ENCODE measurements around the gene MYOZ1. TPM values are rescaled to one million over a fixed set of nuclear protein-coding genes. Genes with fewer than 3 reads are reported as not detected.

Gene MYOZ1
- total and polyA plus RNA-seq, 2 of the 4 experiments (the other 2 are of a cell fraction) = 0.18 to 0.29 TPM

GRCh38 chr10:73628405-73628804 is 12.9 kb downstream of the MYOZ1 start:
- 0 out of 2 replicates have a peak, but pooled peaks cover 1% of the 10 kb centered on the region for H3K4me1 ChIP-seq (ENCODE audit: control insufficient read depth, insufficient read depth, low read length)
- no peak overlapping the region for H3K56ac ChIP-seq (ENCODE audit: extremely low read depth, insufficient read depth, low read length)
- POLR2A ChIA-PET (ENCODE audit: unreplicated experiment) = no interaction called here
- dilution Hi-C loops (cut with HindIII; ENCODE audit: low sequenced_read_pairs, unreplicated experiment) (no loop called here), in situ Hi-C loops (cut with MboI; ENCODE audit: low sequenced_read_pairs) (loop anchor here (25.0 kb wide), 1 partner anchor 366 kb away; the partner anchor contains the start of gene MRPS16), intact Hi-C loops (cut with micrococcal nuclease) (no loop called here)
- TF ChIP-seq CHD1 (IDR thresholded peaks at IDR 0.05; ENCODE audit: low read depth, low read length) (no peak), RFX5 (IDR thresholded peaks at IDR 0.05; ENCODE audit: low read depth, low read length) (no peak), RAD21 (IDR thresholded peaks at IDR 0.05; ENCODE audit: low read length) (no peak), CTCF (conservative IDR thresholded peaks at IDR 0.05; ENCODE audit: low read depth, low read length) (no peak), SMC3 (IDR thresholded peaks at IDR 0.05; ENCODE audit: low read depth, low read length) (no peak), CEBPB (IDR thresholded peaks at IDR 0.05; ENCODE audit: low read depth, low read length) (no peak), NFE2L2 (IDR thresholded peaks at IDR 0.05; ENCODE audit: low read depth, low read length) (no peak), MXI1 (IDR thresholded peaks at IDR 0.05; ENCODE audit: borderline replicate concordance, low read depth, low read length) (no peak), MAZ (IDR thresholded peaks at IDR 0.05; ENCODE audit: borderline replicate concordance, low read depth, low read length) (no peak), ELK1 (IDR thresholded peaks at IDR 0.05; ENCODE audit: borderline replicate concordance, low read depth, low read length) (no peak), BHLHE40 (IDR thresholded peaks at IDR 0.05; ENCODE audit: low read depth, low read length) (no peak), FOS (IDR thresholded peaks at IDR 0.05; ENCODE audit: low read depth, low read length) (no peak), USF2 (IDR thresholded peaks at IDR 0.05; ENCODE audit: low read depth, low read length) (no peak), MAFK (IDR thresholded peaks at IDR 0.05; ENCODE audit: low read depth, low read length) (no peak), POLR2A (IDR thresholded peaks at IDR 0.05; ENCODE audit: low read depth, low read length) (no peak), RCOR1 (IDR thresholded peaks at IDR 0.05; ENCODE audit: insufficient replicate concordance, low read length) (no peak)
- no peak overlapping the region for H2AK5ac ChIP-seq (ENCODE audit: low read depth, low read length)
- no peak for ATAC-seq (ENCODE audit: low read depth)
- no peak overlapping the region for H2BK5ac ChIP-seq (ENCODE audit: low read depth, low read length, poor library complexity, severe bottlenecking)
- BruUV-seq (replicated peaks) = no TSS peak
- no peak overlapping the region for H3K18ac ChIP-seq (ENCODE audit: low read depth, low read length)
- no peaks in the 10 kb centered on the region for H3K9me1 ChIP-seq (ENCODE audit: insufficient read depth, low read length)
- H2BK20ac ChIP-seq (ENCODE audit: low read depth, low read length) = no peak overlapping the region
- CTCF ChIA-PET = no interaction called here
- no peak overlapping the region for H4K8ac ChIP-seq (ENCODE audit: low read depth in 2 of 2, low read length in 2 of 2)
- no peaks in the 10 kb centered on the region for H3K36me3 ChIP-seq (ENCODE audit: control insufficient read depth, insufficient read depth, low read length)
- H3K79me1 ChIP-seq (ENCODE audit: low read depth in 1 of 2, low read length in 2 of 2) = peaks cover 14 to 27% of the 10 kb centered on the region in 2 experiments
- no peak overlapping the region for H3K23ac ChIP-seq (ENCODE audit: low read depth, low read length)
- H3K9me3 ChIP-seq (ENCODE audit: control insufficient read depth, insufficient read depth, low read length) = no peaks in the 10 kb centered on the region
- 65% methylated on average over 7 of the region's 7 CpGs; no CpG with 5 or more reads in 1 of the 2 experiments for WGBS, 2 experiments (ENCODE audit: extremely low coverage in 2 of 2, insufficient read length in 1 of 2)
- no peak overlapping the region for H3K9ac ChIP-seq (ENCODE audit: low read depth, low read length)
- H3K27ac ChIP-seq (ENCODE audit: insufficient read depth, low read length) = no peak overlapping the region
- H3K4ac ChIP-seq (ENCODE audit: low read depth, low read length) = no peak overlapping the region
- no peak overlapping the region for H4K91ac ChIP-seq (ENCODE audit: insufficient read depth, low read depth, low read length)
- no peak overlapping the region for H2AK9ac ChIP-seq (replicated peaks; ENCODE audit: low read depth, low read length, poor library complexity)
- no peak overlapping the region for H2AFZ ChIP-seq (replicated peaks; ENCODE audit: low read length, poor library complexity)
- no peak overlapping the region for H4K5ac ChIP-seq (ENCODE audit: low read depth, low read length)
- DNase-seq = no peak
- no peak overlapping the region for H3K4me3 ChIP-seq (ENCODE audit: insufficient read depth, low read depth, low read length)
- no peak overlapping the region for H3K14ac ChIP-seq (replicated peaks; ENCODE audit: low read depth, low read length)
- no peak overlapping the region for H3K4me2 ChIP-seq (ENCODE audit: low read depth, low read length)
- H2BK120ac ChIP-seq (ENCODE audit: low read depth, low read length) = no peak overlapping the region
- H4K20me1 ChIP-seq (ENCODE audit: insufficient read depth, low read length) = no peaks in the 10 kb centered on the region
- H3K27me3 ChIP-seq (ENCODE audit: control insufficient read depth, insufficient read depth, low read length) = no peaks in the 10 kb centered on the region
- no peak overlapping the region for H2BK15ac ChIP-seq (ENCODE audit: low read depth, low read length)

Data from IMR-90 (cell line).